Measurements from ENCODE around the gene P2RX5.

- TF ChIP-seq CTCF (IDR thresholded peaks at IDR 0.05; ENCODE audit: insufficient read depth, low read length, poor library complexity, severe bottlenecking) (no peak), EZH2phosphoT487 (conservative IDR thresholded peaks at IDR 0.05; ENCODE audit: low read length) (no peak)
These were observed 26.4 kb downstream of the P2RX5 start for GRCh38 chr17:3669548-3669947.
